GM19438 (cell line): ENCODE results near the gene SPRR2B.
"Not testable (repeated sequence)": the region's sequence is repeated elsewhere in the genome, so short reads cannot be mapped to it uniquely, and the experiment has no call there.

Experiments
- ATAC-seq: cut with Tn5 transposase; IDR thresholded peaks from one replicate; pipeline ENCODE4 v1.9.1; 2021; ENCODE audit warnings: low read depth; ENCODE audit not compliant: unreplicated experiment

Gene SPRR2B

DNA sequence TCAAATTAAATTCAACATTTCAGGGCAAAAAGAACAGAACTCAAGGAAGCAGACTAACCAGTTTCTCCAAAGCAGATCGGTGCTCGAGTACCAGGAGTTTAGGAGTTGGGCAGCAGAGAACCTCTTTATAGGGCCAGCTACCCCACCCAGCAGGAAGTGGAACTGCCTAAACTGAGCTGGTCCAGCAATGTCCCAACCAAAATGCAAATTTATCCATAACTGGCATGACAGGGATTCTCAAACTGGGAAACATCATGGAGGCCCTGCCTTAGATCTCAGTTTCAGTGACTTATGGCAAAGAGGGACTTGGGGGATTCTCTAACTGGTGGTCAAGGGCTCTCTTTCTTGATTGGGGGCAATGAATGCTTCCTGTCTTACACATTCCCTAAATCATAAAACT, at the start of gene SPRR2B:
TSS of gene SPRR2B (minus strand) at position 101 of the 400 bp plus-strand sequence. CDS start 772 bp downstream, outside the sequence.
- no peak for ATAC-seq

DNA sequence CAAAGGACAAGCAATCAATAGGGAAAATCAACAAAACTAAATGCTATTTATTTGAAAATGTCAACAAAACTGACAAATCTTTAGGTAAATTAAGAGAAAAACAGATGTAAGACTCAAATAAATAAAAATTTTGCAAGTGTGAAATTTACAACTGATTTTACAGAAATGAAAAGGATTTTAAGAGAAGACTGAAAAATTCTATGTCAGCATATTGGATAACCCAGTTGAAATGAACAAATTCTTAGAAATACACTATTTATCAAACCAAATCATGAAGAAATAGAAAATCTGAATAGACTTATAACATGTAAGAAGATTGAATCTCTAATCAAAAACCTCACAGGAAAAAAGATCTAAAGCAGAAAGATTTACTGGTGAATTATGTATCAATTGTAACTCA, 49.5 kb upstream of the SPRR2B start:
- ATAC-seq, result no peak

DNA sequence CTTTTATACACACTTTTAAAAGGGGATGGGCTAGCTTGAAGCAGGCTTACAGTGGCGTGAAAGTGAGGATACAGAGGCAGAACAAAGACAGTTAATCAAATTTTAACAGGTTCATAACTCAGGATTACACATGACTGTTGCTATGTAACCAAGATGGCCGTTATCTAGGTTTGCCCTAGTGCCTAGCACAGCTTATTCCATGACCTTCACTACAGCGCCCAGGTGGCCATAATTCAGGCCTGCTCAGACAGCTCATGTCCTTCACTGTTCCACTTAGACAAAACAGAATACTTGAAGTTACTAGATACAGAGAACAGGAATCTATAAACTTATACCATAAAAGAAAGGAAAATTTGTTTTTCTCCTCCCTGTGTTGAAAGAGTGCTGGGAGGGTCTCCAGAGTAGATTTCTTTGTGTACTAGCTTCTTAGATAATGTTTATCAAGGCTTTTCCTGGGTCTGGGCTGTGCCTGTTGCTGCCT, 48.1 kb upstream of the SPRR2B start:
- no peak for ATAC-seq

DNA sequence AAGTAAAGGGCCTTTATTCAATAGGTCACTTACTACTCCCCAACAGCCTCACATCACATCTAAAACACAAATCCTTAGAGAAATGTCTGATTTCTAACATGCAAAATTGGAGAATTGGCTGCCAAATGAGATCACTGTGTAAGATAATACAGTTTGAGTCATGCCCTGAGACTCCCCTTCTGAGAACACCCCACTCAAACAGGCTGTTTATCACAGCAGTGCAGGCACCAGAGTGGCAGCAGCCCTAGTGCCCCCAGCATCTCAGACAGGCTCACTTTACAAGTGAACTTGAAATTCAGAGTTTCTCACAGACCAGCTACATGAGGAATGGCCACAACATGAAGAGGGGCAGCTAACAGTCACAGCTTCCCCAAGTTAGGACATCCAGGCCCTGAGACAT, 43.9 kb upstream of the SPRR2B start:
- not testable (repeated sequence) for ATAC-seq

DNA sequence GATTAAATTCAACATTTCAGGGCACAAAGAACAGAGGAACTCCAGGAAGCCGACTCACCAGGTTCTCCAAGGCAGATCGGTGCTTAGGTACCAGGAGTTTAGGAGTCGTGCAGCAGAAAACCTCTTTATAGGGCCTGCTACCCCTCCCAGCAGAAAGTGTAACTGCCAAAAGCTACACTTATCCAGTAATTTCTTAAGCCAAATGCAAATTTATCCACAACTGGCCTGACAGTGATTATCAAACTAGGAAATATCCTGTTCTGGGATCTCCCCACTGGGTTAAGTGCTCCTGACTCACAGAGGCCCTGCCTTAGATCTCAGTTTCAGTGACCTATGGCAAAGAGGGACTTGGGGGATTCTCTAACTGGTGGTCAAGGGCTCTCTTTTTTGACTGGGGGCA, 42.0 kb upstream of the SPRR2B start, which contains the start of gene SPRR2F:
TSS of gene SPRR2F (minus strand) at position 101 of the 400 bp plus-strand sequence. CDS start 783 bp downstream, outside the sequence.
- no peak for ATAC-seq

DNA sequence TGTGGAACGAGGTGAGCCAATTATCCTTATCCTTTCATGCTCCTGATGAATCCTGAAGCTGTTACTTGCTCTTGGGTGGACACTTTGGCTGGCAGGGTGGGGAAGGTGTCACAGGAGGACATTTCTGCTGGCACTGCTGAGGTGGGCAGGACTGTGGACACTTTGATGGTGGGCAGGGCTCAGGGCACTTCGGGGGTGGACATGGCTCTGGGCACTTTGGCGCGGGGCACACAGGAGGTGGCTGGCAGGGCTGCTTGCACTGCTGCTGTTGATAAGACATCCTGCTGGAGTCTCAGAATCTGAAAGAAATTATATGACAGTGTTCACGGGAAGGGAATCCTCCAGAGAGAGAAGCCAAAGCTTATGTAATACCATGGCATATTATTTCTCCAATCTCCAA, 41.0 kb upstream of the SPRR2B start:
- ATAC-seq, result not testable (repeated sequence)

DNA sequence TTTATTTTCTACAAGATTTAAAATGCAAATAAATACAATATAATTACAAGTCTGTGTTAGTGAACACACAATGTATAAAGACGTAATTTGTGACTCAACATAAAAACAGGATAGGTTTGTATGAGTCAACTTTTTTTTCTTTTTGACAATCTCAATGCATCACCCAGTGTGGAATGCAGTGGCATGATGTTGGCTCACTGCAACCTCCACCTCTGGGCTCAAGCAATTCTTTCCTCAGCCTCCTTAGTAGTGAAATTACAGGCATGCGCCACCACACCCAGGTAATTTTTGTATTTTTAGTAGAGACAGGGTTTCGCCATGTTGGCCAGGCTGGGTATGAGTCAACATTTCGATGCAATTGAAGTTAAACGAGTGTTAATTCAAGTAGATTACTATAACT, 28.8 kb upstream of the SPRR2B start:
- no peak for ATAC-seq

DNA sequence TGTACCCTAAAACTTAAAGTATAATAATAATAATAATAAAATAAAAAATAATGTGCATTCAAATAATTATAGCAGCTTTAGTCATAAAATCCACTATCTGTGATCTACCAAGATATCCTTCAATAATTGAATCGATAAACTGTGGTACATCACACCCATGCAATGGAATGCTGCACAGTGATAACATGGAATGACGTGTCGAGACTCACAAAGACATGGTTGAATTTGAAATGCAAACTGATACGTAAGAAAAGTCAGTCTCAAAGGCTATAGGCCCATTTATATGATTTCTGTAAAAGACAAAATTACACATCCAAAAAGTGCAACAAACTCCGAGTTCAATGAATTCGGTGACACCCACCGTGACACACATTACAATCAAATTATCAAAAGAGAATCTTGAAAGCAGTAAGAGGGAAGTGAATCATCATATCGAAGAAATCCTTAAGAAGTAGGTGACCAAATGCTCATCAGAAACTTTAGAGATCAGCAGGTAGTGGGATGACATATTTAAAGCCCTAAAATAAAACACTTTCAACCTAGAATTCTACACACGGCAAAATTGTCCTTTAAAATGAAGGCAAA, 28.1 kb upstream of the SPRR2B start:
- ATAC-seq, result no peak

DNA sequence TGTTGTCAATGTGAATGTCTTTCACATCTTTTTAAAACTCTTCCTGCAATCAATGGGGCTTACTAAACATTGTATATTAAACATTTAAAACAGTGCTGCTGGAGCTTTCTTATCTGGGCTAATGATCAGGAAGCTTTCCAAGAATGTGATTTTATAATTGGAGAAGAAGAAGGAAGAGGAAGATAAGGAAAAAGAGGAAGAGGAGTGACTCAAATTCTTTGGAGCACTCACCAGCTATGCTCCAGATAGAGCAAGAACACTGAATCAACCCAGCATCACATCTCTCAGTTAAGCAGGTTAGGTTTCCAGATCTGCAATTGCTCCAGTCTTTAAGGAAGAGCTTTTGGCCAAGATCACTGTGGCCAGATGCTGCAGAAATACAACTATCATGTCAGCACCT, 24.4 kb upstream of the SPRR2B start:
- ATAC-seq, result no peak

DNA sequence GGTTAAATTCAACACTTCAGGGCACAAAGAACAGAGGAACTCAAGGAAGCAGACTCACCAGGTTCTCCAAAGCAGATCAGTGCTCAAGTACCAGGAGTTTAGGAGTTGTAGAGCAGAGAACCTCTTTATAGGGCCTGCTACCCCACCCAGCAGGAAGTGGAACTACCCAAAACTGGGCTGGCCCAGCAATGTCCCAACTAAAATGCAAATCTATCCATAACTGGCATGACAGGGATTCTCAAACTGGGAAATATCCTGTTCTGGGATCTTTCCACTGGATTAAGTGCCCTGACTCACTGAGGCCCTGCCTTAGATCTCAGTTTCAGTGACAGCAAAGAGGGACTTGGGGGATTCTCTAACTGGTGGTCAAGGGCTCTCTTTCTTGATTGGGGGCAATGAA, 23.0 kb upstream of the SPRR2B start, which contains the start of gene SPRR2E:
TSS of gene SPRR2E (minus strand) at position 101 of the 400 bp plus-strand sequence. CDS start 775 bp downstream, outside the sequence.
- ATAC-seq, result no peak

DNA sequence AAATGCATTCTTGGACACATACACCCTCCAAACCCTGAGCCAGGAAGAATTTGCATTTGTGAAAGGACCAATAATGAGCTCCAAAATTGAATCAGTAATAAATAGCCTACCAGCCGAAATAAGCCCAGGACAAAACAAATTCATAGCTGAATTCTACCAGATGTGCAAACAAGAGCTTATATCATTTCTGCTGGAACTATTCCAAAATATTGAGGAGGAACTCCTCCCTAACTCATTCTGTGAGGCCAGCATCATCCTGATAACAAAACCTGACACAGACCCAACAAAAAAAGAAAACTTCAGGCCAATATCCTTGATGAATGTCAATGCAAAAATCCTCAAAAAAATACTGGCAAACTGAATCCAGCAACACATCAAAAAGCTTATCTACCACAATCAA, 16.2 kb upstream of the SPRR2B start:
- ATAC-seq, result no peak

DNA sequence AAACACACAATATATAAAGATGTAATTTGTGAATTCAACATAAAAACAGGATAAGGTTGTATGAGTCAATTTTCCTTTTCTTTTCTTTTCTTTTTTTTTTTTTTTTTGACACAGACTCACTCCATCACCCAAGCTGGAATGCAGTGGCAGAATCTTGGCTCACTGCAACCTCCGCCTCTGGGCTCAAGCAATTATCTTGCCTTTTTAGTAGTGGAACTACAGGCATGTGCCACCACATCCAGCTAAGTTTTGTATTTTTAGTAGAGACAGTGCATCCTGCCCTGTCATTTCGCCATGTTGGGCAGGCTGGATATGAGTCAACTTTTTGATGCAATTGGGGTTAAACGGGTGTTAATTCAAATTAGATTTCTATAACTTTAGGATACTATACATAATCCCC, 10.3 kb upstream of the SPRR2B start:
- ATAC-seq, result no peak

DNA sequence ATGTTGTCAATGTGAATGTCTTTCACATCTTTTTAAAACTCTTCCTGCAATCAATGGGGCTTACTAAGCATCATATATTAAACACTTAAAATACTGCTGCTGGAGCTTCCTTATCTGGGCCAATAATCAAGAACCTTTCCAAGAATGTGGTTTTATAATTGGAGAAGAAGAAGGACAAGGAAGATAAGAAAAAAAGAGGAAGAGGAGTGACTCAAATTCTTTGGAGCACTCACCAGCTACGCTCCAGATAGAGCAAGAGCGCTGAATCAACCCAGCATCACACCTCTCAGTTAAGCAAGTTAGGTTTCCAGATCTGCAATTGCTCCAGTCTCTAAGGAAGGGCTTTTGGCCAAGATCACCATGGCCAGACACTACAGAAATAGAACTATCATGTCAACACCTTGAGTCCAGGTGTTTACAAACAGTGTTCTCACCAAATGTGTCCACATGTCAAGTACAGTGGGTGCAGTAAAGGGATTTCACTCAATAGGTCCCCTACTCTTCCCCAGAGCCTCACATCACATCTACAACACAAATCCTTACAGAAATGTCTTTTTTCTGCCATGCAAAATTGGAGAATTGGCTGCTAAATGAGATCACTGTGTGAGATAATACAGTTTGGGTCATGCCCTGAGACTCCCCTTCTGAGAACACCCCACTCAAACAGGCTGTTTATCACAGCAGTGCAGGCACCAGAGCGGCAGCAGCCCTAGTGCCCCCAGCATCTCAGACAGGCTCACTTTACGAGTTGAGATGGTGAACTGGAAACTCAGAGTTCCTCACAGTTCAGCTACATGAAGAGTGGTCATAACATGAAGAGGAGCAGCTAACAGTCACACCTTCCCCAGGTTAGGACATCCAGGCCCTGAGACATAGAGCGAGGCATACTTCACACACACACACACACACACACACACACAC, 1.7 kb upstream of the SPRR2B start:
- no peak for ATAC-seq

DNA sequence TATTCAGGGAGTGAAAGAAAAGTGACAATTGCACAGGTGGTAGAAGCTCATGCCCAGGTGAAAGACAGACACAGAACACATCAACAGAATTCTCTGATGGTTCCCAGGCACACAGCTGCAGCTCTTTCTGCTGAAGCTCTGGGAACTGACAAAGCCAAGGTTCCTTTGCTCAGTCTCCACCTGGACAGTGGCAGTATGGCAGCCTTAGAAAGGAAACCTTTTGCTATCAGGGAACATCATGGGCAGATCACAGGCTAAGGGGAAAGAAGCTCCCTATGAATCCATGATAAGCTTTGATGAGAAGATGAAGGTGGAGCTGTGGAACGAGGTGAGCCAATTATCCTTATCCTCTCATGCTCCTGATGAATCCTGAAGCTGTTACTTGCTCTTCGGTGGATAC, 1.2 kb downstream of the SPRR2B start:
- no peak for ATAC-seq

DNA sequence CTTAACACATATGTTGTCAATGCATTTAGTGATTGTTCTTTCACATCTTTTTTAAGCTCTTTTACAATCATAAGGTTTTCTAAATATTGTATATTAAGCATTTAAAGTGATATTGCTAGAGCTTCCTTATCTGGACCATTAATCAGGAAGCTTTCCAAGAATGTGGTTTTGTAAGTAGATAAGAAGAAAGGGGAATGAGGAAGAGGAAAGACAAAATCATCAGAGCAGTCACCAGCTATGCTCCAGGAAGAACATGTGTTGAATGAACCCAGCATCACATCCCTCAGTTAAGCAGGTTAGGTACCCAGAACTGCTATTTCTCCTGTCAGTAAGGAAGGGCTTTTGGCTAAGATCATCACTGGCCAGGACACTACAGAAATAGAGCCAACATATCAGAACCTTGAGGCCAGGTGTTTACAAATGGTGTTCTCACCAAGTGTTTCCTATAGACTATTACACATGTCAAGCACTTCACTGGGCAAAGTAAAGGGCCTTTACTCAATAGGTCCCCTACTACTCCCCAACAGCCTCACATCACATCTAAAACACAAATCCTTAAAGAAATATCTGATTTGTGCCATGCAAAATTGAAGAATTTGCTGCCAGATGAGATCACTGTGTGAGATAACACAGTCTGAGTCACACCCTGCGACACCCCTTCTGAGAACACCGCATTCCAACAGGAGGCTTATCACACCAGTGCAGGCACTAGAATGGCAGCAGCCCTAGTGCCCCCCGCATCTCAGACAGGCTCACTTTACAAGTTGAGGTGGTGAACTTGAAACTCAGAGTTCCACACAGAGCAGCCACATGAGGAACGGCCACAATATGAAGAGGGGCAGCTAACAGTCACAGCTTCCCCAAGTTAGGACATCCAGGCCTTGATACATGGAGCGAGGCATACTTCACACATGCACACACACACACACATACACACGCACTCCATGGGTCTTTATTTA, 12.3 kb downstream of the SPRR2B start:
- ATAC-seq, result no peak

DNA sequence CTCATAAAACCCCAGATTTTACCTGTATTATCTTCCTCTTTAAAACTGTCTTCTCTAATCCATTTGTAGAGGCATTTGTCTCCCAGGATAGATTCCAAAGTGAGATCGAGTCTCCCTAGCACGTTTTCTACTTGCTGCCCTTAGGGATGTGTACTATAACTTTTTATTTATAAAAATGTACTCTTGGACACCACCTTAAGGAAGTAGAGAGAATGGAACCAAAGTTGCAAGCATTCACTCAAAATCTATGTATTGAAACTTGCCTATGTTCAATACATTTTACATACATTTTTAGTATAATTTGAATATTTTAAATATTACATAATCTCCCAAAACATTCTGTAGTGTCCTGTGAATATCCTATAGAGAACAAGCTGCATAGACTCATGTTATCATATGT, 13.3 kb downstream of the SPRR2B start:
- no peak for ATAC-seq

DNA sequence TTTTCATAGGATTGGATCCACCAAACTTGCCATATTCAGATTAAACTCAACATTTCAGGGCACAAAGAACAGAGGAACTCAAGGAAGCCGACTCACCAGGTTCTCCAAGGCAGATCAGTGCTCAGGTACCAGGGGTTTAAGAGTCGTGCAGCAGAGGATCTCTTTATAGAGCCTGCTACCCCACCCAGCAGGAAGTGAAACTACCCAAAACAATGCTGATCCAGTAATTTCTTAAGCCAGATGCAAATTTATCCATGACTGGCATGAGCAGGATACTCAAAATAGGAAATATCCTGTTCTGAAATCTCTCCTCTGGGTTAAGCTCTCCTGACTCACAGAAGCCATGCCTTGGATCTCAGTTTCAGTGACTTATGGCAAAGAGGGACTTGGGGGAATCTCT, 14.0 kb downstream of the SPRR2B start, which contains the start of gene SPRR2A:
TSS of gene SPRR2A (minus strand) at position 138 of the 400 bp plus-strand sequence. CDS start 777 bp downstream, outside the sequence.
- ATAC-seq, result no peak

DNA sequence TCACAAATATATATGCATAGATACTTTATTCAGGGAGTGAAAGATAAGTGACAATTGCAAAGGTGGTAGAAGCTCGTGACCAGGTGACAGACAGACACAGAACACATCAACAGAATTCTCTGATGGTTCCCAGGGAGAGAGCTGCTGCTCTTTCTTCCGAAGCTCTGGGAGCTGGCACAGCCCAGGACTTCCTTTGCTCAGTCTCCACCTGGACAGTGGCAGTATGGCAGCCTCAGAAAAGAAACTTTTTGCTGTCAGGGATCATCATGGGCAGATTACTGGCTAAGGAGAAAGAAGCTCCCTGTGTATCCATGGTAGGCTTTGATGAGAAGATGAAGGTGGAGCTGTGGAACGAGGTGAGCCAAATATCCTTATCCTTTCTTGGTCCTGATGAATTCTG, 15.3 kb downstream of the SPRR2B start:
- ATAC-seq, result not testable (repeated sequence)

DNA sequence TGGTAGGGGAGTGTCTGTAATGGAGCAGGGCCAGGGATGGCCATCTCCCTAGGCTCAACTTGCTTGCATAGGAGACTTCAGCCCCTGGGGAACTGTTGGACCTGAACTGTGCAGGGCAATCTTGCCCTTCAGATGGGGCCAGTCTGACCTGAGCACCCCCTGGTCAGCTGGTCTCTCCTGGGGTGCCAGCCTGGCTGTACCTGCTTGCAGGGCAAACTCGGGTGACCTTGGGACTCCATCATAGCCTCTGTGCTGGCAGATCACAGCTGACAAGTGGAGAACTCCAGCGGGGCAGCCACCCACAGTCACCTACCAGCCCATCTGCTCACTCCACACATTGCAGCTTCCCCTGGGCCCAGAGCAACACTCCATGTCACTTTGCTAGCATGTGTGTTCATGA, 22.2 kb downstream of the SPRR2B start:
- no peak for ATAC-seq

DNA sequence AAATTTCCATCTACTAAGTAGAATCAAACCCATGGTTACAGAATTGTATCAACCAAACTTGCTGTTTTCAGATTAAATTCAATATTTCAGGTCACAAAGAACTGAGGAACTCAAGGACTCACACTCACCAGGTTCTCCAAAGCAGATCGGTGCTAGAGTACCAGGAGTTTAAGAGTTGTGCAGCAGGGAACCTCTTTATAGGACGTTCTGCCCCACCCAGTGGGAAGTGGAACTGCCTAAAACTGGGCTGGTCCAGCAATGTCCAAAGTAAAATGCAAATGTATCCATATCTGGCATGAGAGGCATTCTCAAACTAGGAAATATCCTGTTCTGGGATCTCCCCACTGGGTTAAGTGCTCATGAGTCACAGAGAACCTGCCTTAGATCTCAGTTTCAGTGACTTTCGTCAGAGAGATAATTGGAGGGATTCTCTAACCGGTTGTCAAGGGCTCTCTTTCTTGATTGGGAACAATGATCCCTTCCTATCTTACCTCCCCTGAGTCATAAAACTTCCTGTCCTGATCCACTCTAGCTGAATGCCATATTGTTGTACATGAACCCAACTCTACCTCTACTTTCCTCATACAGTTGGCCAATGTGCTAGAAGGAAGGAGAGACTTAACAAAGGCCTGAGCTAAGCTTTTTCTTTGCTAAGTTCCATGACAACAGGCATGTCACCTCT, 30.3 kb downstream of the SPRR2B start, which contains the start of gene SPRR2D:
TSS of gene SPRR2D (minus strand) at position 171 of the 682 bp plus-strand sequence. CDS start 774 bp downstream, outside the sequence.
- no peak for ATAC-seq
